ENCODE measurements around the gene F7. TPM values are rescaled to one million over a fixed set of nuclear protein-coding genes. Genes with fewer than 3 reads are reported as not detected.

F7 gene
- total RNA-seq, 1 donor from 2014 or later, result not detected

DNA sequence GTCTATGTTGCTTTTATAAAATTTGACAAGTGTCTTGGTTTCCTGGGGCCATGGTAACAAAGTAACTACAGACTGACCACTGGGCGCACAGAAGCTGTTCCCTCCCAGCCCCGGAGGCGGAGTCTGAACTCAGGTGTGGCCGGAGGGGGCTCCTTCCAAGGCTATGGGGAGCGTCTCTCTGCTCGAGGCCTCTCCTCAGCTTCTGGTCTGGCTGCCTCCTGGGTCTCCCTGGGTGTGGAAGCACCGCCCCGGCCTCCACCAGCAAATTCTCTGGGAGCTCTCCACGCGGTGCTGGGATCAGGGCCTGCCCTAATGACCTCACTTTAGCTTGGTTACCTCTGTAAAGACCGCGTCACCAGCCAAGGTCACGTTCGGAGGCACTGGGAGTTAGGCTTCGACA is 45.7 kb upstream of the F7 start:
- FAIRE-seq (no peak), DNase-seq (ENCODE audit: low read depth) (no peak)
- Histone ChIP-seq H3K36me3 (ENCODE audit: control insufficient read depth, insufficient read depth, low read length) (no peaks in the 10 kb centered on the region), H3K27me3 (ENCODE audit: control insufficient read depth, insufficient read depth, low read length) (no peaks in the 10 kb centered on the region), H3K4me3 (ENCODE audit: low read depth, low read length) (no peak overlapping the region)
- TF ChIP-seq, protein P1, sequence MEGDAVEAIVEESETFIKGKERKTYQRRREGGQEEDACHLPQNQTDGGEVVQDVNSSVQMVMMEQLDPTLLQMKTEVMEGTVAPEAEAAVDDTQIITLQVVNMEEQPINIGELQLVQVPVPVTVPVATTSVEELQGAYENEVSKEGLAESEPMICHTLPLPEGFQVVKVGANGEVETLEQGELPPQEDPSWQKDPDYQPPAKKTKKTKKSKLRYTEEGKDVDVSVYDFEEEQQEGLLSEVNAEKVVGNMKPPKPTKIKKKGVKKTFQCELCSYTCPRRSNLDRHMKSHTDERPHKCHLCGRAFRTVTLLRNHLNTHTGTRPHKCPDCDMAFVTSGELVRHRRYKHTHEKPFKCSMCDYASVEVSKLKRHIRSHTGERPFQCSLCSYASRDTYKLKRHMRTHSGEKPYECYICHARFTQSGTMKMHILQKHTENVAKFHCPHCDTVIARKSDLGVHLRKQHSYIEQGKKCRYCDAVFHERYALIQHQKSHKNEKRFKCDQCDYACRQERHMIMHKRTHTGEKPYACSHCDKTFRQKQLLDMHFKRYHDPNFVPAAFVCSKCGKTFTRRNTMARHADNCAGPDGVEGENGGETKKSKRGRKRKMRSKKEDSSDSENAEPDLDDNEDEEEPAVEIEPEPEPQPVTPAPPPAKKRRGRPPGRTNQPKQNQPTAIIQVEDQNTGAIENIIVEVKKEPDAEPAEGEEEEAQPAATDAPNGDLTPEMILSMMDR (IDR thresholded peaks at IDR 0.05; ENCODE audit: insufficient read depth, low read length, severe bottlenecking), result no peak

DNA sequence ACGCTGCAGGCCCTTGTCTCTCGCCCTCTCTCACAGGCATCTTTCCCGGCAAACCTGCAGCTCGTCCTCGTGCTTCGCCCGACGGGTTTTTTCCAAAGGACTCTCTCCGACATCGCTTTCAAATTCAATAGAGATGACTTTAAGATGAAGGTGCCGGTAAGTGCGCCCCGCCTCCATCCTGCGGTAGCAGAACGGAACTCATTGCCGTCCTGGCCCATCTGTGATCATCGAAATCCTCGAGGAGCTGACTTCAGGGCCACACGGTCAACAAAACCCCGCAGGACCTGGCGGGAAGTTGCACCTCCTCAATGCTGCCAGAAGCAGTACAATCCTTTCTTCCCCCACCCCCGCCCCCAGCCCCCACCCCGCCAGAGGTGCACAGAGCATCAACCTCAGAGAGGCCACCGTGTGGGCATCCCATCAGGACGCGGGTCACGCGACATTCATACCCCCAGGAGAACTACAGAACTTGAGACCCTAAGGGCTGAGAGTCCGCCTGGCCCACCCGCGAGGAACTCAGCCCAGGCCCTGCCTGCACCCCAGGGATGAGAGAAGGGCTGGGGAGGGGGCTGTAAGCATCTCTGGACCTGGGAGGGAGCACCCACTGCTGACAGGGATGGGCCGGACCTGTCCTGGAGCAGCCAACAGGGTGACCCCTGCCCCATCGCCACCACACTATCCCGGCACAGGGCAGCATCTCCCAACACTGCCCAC is 44.9 kb upstream of the F7 start:
- DNase-seq (ENCODE audit: low read depth) (no peak), FAIRE-seq (no peak)
- TF ChIP-seq, protein P1 (IDR thresholded peaks at IDR 0.05; ENCODE audit: insufficient read depth, low read length, severe bottlenecking), result no peak
- H3K4me3 ChIP-seq (ENCODE audit: low read depth, low read length), result no peak overlapping the region
- H3K36me3 ChIP-seq (ENCODE audit: control insufficient read depth, insufficient read depth, low read length), result no peaks in the 10 kb centered on the region
- no peaks in the 10 kb centered on the region for H3K27me3 ChIP-seq (ENCODE audit: control insufficient read depth, insufficient read depth, low read length)

DNA sequence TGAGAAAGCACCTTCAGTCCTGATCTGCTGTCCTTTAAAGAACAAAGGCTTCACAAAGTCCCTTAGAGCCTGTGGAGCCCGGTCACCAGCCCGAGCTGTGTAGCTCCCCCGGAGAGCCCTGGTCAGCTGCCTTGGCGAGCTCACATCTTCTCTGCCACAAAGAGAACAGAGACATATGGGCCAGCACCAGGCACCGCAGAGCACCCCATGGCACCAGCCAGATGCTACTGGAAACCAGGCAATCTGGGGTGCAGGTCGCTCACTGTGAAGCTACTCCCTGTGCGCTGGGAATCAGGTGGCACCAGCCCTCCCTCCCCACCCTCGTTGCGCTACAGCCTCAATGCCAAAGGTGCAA is 44.3 kb upstream of the F7 start:
- FAIRE-seq (no peak), DNase-seq (ENCODE audit: low read depth) (no peak)
- Histone ChIP-seq H3K27me3 (ENCODE audit: control insufficient read depth, insufficient read depth, low read length) (no peaks in the 10 kb centered on the region), H3K4me3 (ENCODE audit: low read depth, low read length) (no peak overlapping the region), H3K36me3 (ENCODE audit: control insufficient read depth, insufficient read depth, low read length) (no peaks in the 10 kb centered on the region)
- TF ChIP-seq, protein P1 (IDR thresholded peaks at IDR 0.05; ENCODE audit: insufficient read depth, low read length, severe bottlenecking), result no peak

DNA sequence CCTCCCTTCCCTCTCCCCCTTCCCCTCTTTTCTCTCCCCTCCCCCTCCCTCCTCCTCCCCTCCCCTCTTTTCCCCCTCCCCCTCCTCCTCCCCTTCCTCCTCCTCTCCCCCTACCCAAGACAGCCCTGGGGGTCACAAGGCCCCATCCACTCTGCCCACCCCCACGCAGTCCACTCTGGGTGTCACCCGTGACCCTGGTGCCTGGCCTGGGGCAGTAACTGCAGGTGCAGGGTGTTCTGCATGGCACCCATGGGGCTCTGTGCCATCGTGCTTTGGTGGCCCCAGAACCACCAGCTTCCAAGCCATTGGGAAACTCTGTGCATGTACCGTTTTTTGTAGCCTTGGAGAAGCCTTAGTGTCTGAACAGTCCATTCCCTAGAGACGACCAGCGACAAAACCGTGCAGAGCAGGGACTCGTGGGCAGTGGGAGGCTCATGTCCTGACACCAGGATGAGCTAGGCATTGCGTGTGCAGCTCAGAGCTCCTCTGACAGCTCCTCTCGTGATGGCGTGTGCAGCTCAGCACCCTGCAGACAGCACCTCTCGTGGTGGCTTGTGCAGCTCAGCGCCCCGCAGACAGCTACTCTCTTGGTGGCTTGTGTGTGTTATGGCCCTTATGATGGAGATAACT is 43.7 kb upstream of the F7 start:
- Histone ChIP-seq H3K36me3 (ENCODE audit: control insufficient read depth, insufficient read depth, low read length) (no peaks in the 10 kb centered on the region), H3K27me3 (ENCODE audit: control insufficient read depth, insufficient read depth, low read length) (no peaks in the 10 kb centered on the region), H3K4me3 (ENCODE audit: low read depth, low read length) (no peak overlapping the region)
- no peak for DNase-seq (ENCODE audit: low read depth)
- TF ChIP-seq, protein P1 (IDR thresholded peaks at IDR 0.05; ENCODE audit: insufficient read depth, low read length, severe bottlenecking), result no peak
- FAIRE-seq, result no peak

DNA sequence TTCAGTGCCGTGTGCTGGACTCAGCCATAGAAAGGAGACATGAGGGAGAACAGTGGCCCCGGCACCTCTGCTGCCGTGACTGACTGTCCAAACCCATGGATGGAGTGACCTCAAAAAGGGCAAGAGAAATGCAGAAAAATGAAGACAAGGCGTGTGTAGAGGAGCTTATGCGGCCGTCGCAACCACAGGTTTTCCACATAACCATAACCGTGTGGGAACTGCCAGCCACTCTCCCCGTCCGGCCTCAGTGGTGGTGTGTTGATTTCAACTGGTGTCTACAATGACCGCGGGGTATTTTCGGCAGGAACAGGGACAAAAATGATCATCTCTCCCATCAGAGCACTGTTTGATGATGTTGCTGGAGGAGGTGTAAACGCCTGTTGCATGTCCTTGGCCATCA is 42.9 kb upstream of the F7 start:
- TF ChIP-seq, protein P1 (IDR thresholded peaks at IDR 0.05; ENCODE audit: insufficient read depth, low read length, severe bottlenecking), result no peak
- DNase-seq (ENCODE audit: low read depth) (no peak), FAIRE-seq (peak; percentile 7)
- Histone ChIP-seq H3K27me3 (ENCODE audit: control insufficient read depth, insufficient read depth, low read length) (no peaks in the 10 kb centered on the region), H3K4me3 (ENCODE audit: low read depth, low read length) (no peak overlapping the region), H3K36me3 (ENCODE audit: control insufficient read depth, insufficient read depth, low read length) (no peaks in the 10 kb centered on the region)
